GM19025 (cell line): Measurements from ENCODE around the gene C19orf81.

ENCODE experiments used
- ATAC-seq: cut with Tn5 transposase; IDR thresholded peaks from one replicate; pipeline ENCODE4 v1.9.1; 2021; ENCODE audit warnings: mild to moderate bottlenecking, low read depth, moderate library complexity; ENCODE audit not compliant: unreplicated experiment

C19orf81 gene

DNA sequence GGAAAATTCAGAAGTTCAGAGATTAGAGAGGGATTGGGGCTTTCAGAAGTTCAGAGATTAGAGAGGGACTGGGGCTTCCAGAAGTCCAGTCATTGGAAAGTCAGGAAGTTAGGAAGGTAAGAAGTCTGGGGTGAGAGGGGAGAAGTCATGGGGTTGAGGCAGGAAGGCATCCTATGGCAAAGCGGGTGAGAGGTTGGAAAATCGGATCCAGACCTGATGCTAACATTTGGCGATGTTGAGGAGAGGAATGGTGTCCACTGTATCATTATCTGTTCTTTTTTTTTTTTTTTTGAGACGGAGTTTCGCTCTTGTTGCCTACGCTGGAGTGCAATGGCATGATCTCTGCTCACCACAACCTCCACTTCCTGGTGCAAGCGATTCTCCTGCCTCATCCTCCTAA is 20.7 kb upstream of the C19orf81 start:
- no peak for ATAC-seq

DNA sequence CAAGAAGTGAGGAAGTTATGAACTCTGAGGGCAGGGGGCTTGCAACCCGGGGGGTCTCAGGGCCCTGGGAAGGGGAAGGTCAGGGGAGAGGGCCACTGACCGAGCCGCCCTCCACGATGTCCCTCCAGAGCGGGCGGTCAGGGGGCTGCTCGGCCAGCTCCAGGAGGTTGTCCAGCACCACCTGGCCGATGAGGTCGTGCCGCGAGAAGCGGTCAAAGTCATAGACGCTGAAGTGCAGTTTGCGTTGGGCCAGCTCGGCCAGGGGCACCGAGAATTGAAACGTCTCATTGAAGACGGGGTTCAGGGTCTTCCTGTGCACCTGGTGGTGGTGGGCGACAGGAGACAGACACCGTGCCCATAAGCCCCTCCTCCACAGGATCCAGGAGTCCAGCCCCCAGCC is 20.1 kb upstream of the C19orf81 start:
- ATAC-seq, result no peak

DNA sequence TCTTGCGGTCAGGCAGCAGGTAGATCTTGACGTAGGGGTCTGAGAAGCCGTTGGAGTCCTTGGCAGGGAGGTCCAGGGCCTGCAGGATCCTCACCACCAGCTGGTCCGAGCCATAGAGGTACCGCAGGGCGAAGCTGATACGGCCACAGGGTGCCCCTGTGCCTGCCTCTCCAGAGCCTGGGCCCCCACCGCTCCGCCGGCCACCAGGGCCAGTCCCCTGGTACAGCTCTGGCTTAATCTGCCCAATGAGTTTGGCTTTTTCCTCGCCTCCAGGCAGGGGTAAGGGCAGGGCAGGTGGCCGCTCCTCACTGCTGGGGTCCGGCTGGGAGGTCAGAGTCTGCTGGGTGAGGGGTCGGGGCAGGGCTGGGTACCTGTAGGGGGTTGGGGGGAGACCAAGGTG is 19.4 kb upstream of the C19orf81 start:
- no peak for ATAC-seq

DNA sequence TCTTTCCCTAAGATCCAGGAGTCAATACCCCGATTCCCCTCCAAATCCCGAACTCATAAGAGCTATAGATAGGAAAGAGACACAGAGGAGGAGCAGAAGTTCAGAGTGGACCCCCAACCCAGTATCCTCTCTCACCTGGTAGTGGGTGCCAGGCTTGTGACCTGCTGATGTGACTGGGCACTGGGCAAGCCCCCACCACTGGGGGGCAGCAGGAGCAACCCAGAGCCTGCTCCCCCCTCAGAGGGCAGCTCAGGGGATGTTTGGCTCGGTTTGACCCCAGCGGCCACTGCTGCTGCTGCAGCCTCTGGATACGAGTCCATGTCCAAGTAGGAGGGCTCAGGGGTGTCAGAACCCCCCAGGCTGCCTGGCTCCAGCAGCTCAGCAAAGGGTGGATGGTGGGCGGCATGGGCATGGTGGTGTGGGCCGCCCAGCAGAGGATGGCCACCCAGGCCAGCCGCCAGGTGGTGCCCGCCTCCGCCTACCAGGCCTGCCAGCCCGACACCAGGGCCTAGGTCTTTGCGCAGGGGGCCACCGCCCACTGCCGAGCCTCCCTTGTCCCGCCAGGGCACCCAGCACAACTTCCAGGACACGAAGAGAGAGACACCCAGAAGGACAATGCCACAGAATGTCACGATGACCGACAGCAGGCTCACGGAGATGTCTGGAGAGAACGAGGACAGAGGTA is 17.0 kb upstream of the C19orf81 start:
- no peak for ATAC-seq

DNA sequence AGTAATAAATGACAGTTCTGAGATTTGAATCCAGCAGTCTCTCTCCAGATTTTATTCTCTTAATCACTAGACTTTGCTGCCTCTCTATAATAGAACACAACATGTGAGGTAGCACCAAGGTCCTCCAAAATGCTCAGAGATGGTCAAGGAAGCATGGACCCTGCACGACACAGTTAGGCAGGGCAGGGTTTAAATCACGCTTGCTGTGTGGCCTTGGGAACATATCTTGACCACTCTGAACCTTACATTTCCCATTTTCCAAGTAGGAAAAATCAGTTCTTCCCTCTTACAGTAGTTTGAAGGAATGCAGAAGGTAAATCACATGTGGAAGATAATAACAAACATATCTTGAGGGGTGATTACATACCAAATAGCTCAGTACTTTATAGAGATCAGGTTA is 15.9 kb upstream of the C19orf81 start:
- no peak for ATAC-seq

DNA sequence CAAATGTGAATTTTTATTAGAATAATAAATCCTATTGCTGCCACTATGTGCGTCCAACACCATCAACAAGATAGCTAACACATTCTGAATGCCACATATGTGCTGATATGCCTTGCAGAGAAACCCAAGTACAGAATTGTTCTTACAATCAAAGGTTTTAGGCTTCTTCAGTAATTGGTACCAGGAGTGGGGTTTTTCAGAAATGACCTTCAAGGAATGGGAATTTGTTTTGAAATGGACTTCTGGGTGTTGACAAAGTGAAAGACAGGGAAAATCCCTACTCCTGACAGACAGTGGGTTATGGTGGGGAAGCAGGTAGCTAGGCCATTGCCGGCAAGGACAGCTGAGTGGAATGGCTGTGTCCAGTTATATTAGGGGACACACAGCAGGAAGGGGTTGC is 15.3 kb upstream of the C19orf81 start:
- ATAC-seq, result no peak

DNA sequence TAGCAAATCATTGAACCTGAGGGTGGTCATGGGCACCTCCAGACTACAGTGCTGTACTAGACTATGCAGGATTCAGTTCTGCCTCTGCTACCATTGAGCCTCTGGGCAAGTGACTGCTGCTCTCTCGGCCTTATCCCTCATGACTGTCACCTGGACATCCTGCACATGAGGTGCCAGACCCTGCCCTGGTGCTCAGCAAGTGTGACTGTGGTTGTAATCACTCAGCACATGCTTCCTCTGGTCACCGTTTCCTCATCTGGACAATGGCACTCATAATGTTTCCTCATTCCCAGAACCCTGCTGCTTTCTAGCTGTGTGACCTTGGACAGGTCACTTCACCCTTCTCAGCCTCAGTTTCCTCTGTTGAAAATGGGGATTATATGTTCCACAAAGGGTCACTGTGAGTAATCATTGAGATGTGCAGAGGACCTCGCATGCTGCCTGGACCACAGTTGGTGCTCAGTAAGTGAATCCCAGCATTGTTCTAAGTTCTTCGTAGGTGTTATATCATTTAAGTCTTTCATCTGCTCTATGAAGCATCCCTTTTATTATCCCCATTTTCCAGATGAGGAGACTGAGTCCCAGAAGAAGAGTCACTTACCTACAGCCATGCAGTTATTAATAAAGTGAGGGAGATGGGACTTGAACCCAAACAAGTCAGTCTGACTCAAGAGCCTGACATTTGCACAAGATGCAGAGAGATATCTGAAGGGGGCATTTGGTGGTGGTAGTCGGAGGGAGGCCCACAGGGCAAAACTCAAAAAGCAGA is 12.7 kb upstream of the C19orf81 start:
- no peak for ATAC-seq

DNA sequence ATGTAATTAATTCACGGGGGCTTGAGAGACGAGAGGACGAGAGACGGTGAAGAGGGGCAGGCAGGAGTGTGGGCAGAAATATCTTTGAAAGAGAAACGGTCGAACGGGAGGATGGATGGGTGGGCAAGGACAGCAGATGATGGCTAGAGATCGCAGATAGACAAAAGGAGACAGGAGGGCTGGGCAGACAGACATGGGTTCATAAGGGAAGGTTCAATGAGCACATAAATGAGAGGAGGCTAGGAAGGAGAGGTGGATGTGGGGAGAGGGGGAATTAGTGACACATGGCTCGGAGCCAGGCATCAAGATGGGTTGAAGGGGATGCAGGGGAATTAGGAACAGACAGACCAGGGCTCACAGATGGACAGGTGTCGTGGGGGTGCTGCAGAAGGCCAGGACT is 10.6 kb upstream of the C19orf81 start:
- no peak for ATAC-seq

DNA sequence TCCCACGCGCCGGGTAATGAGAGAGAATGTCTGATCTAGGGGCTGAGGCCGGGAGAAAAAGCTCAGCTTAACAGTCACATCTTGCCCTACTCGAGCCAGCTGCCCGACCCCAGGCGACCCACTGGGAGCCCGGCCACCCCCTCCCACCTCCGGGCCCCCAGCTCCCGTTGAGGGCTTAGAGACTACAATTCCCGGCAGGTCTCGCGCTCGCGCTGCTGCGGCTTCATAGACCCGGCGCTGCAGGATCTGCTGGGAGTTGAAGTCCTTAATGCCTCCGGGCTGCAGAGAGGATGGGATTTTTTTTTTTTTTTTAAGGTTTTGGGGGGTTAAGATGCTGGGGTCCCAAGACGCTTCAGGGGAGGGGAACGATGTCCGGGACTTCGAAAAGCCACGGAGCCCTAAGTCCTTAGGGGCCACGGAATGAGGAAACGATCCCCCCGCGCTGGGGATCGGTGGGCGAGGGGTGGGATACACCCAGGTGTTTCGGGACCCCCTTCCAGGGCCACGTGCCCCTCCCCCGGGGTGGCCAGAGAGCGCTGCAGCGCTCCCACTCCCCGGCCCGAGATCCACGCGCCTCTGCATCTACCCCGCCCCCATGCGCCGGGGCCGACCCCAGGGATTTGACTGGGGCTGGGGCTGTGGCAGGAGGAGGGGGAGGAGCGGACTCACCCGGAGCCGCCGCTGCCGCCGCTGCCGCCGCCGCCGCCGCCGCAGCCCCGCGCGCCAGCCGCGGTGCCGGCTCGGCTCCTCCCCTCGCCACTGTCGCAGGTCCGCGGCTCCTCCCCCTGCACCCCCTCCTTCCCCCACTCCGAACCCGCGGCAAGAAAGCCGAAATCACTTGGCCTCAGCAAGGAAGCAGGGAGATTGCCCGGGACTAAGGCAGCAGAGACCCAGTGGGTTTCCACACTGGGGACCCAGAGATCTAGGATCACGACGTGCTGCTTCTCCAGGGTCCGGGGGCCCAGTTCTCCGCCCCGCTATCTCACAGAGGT is 9.8 kb upstream of the C19orf81 start, which contains the start of gene SYT3:
TSS of gene SYT3 (minus strand) at position 761 of the 992 bp plus-strand sequence. CDS start 2,470 bp downstream, outside the sequence.
- no peak for ATAC-seq

DNA sequence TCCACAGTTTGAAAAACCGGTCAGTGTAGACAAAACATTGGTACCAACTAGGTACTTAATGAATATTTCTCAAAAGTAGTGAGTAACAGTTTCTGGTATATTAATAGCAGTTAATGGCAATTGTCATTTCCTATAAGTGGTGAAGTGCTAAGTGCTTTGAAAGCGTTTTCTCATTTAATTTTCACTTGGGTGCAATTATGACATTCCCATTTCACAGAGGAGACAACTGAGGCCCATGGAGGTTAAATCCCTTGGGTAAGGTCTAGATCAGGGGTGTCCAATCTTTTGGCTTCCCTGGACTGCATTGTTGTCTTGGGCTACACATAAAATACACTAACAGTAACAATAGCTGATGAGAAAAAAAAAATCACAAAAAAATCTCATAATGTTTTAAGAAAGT is 8.9 kb upstream of the C19orf81 start:
- no peak for ATAC-seq

DNA sequence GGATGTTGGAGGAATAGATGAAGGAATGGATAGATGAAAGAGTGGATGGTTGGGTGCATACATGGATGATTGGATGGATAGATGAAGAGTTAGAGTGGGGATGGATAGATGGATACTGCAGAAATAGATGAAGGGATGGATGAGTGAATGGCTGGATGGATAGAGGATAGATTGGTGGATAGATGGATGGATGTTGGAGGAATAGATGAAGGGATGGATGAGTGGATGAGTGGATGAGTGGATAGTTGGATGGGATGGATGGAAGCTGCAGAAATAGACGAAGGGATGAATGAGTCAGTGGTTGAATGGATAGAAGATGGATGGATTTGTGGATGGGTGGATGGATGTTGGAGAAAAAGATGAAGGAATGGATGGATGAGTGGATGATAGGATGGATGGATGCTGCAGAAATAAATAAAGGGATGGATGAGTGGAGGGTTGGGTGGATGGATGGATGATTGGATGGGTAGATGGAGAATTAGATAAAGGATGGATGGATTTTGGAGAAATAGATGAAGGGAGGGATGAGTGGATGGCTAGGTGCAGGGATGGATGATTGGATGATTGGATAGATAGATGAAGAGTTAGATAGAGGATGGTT is 4.8 kb upstream of the C19orf81 start:
- ATAC-seq, result no peak

DNA sequence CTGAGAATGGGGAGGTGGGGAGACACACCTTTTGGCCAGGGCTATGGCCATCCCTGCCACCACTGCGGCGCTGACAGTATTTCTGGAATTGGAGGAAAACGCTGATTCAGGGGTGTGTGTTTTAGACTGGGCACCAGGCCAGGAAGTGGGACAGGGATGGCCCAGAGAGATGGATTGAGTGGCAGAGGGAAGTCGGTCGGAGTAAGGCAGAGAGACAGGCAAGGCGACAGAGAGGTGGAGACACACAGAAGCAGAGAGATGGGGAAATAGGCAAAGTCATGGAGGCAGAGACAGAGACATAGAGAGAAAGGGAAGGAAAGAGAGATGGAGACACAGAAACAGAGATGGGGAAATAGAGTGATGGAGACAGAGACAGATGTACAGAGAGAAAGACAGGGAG is 4.1 kb upstream of the C19orf81 start:
- no peak for ATAC-seq

DNA sequence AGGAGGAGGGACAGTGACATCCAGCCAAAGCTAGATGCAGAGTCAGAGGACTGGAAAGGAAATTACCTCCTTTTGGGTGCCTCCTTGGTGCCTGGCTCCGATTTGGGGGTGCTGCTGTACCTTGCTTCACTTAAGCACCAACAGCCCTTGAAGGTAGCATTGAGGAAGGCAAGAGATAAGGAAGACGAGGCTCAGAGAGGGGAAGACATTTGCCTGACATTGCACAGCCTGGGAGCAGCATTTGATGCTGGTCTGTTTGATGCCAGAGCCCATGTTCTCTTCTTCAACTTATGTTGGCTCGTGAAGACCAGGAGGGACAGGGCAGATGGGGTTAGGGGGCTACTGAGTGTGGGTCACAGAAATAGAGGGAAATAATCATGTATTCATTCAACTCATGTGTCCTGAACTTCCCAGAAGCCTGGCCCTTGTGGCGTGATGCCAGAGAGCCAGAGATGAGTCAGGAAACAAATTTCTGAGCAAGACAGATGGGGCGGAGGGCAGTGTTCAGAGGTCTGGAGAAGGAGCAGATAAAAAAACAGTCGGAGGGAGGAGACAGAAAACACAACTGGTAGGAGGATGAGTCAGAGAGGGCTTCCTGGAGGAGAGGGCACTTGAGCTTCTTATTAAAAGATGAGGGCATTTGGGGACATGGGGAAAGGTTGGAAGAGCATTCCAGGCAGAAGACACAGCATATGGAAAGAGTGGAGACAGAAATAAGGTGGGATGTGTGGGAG is 3.0 kb upstream of the C19orf81 start:
- no peak for ATAC-seq

DNA sequence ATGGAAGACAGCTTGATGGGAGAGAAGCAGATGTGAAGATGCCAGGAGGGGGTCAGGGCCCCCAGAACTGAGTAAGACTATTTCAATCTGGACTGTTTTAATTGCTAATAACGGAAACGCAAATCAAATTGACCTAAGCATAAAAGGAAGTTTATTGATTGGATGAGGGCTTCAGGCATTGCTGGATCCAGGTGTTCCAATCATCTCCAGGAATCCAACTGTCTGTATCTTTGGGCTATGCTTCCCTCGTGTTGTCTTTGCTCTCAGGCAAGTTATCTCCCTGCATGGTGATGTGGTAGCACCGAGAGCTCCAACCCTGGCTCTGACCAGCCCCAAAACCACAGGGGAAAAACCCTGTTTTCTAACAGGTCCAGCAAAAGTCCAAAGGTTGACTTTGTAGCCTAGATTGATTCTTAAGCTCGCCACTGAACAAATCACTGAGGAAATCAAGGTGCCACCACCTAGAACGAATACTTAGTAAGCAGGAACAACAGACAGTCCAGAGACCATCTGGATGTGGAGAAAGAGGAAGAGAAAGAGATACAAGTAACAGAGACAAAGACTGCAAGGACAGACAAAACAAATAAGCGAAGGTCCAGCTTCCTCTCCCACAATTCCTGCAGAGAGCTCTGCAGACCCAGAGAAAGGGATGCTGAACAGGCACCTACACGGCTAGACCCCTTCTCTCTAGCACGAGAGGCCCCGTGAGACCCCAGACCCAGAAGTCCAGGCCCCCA is 1.2 kb upstream of the C19orf81 start:
- ATAC-seq, result no peak

DNA sequence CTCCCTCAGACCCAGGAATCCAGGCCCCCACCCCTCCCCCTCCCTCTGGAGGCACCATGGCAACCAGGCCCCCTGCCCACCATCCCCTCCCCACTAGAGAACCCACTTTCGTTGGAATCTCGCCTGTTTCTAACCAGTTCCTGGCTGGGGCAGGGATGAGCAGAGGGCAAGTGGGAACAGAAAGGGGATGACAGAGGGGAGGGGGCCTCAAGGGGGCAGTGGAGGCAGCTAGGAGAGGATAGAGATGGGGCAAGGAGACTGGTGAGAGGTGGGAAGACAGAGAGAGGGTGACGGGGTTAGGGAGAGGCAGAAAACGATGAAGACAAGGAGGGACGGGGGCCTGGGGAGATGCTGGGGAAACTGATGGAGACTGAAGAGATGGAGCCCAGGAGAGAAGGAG is 586 bp upstream of the C19orf81 start:
- no peak for ATAC-seq

DNA sequence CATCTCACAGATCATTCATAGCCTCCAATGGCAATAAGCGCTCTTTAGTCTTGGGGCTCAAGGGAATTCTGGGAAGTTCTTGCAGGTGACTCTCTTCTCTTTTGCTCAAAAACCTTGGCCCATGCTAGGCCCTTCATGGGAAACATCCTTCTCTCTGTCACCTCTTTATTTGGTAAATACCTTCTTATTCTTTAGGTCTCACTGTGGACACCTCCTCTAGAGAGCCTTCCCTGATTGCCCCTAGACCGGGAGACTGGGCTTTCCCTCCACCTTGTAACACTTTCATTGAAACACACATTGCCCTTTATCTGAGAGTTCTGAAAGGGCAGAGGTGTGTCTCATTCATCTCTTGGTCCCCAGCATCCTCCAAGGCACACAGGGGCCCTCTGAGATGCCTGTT is 1.9 kb downstream of the C19orf81 start:
- ATAC-seq, result no peak

DNA sequence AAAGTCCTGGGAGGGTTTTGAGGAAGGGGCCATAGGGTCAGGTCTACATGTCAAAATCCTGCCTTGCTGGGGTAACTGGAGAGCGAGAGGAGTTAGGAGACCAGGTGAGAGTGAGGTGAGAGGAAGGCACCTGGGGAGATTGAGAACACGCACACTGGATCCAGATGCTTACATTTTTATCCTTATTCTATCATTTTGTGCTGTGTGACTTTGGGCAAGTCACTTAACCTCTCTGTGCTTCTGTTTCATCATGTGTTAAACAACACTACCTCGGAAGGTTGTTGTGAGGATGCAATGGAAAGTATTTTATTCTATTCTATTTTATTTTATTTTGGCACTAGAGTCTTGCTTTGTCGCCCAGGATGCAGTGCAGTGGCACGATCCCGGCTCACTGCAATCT is 3.5 kb downstream of the C19orf81 start:
- ATAC-seq, result no peak

DNA sequence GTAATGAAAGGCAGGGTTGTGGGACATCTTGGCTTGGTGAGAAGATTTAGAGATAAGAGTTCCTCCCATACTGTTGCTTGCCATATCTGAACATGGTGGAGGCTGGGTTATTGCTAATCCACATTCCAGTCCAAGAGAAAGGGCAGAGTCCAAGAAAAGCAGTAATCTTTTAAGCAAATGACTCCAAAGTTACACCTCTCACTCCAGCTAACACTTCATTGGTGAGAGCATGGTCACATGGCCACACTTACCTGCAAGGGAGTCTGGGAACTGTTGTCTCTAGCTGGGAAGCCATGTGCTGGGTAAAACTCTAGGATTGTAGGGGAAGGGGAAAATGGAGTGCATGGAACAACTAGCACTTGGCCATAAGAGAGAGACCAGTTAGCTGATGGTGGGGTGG is 5.6 kb downstream of the C19orf81 start:
- ATAC-seq, result no peak

DNA sequence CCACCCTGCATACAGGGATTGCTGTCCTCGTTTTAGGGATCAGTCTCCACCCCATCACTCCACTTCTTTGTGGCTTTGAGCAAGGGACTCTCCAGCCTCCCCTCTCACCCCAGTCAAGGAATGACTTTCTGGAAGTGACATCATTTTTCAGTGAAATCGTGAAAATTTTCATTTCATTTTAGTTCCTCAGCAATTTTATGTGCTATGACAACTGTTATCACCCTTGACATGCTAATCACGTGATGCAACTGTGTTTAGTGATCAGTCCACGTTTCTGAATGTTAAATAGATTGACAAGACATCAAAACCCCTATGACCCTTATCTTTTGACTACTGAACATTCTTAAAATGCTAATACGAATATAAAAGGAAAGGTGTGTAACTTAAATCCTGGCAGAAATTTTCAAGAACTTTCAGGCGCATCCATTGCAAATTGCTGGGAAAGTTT is 8.0 kb downstream of the C19orf81 start:
- no peak for ATAC-seq
